Measurements from ENCODE around the gene MAPKAPK3. TPM values are rescaled to one million over a fixed set of nuclear protein-coding genes. Genes with fewer than 3 reads are reported as not detected.
A peak's percentile ranks its signal among the peaks of the same experiment; 100 is the strongest.

MAPKAPK3 gene
- total and polyA plus RNA-seq, 2 of the 8 experiments (the other 6 are each of a cell fraction or from before 2014, with no cell fraction given), result 65.4 to 99.8 TPM

GRCh38 chr3:50611464-50612233 is 5.3 kb upstream of the MAPKAPK3 start, which contains the start of gene CISH:
Gene CISH, minus strand, starts transcription at chr3:50611774. Its CDS starts 124 bp downstream, at chr3:50611650.
- H4K91ac ChIP-seq (replicated peaks; ENCODE audit: insufficient read length, low read length), result no peak within 1 kb of the TSS
- H2AK5ac ChIP-seq (ENCODE audit: low read depth, low read length), result no peak within 1 kb of the TSS
- H3K79me2 ChIP-seq (ENCODE audit: control insufficient read depth in 1 of 2, insufficient read depth in 2 of 2, low read length in 2 of 2), result no peaks in the 10 kb centered on the region
- ChIA-PET CTCF (ENCODE audit: partially characterized antibody) (interaction anchor here (0.6 to 50.4 kb wide), 8 partner anchors 10 to 777 kb away, joined by 3 to 1262 read pairs (median 5); partner anchors contain the start of genes C3orf18, DOCK3 and HEMK1), POLR2A (ENCODE audit: partially characterized antibody) (interaction anchor here (0.6 to 2.1 kb wide), 5 partner anchors 13 to 96 kb away, joined by 3 to 7 read pairs (median 4); partner anchors contain the start of genes DOCK3 and HEMK1)
- peaks cover 0 to 15% of the 10 kb centered on the region in 2 experiments for H4K20me1 ChIP-seq (replicated peaks in 1 of 2; ENCODE audit: control insufficient read depth in 1 of 2, insufficient read depth in 2 of 2, low read length in 2 of 2)
- peaks cover 0 to 14% (median 5%) of the 10 kb centered on the region in 4 experiments; a peak in 5 of 7 replicates for H3K4me1 ChIP-seq (replicated peaks in 1 of 4; ENCODE audit: control insufficient read depth in 3 of 4, insufficient read depth in 4 of 4, low read length in 3 of 4)
- H2BK5ac ChIP-seq (ENCODE audit: low read depth, low read length), result no peak within 1 kb of the TSS; the same call in 1 of the 2 replicates
- no peak within 1 kb of the TSS for H3K23ac ChIP-seq (ENCODE audit: insufficient read length)
- peak within 1 kb of the TSS; percentile 35 for H4K5ac ChIP-seq (ENCODE audit: insufficient read length, low read depth, low read length)
- no peak within 1 kb of the TSS for H3K14ac ChIP-seq (ENCODE audit: insufficient read length)
- peak within 1 kb of the TSS; percentile 17 for H3K56ac ChIP-seq (replicated peaks; ENCODE audit: insufficient read length, low read depth, low read length)
- H3K4me3 ChIP-seq (ENCODE audit: extremely low read depth in 1 of 4, insufficient read depth in 2 of 4, low read depth in 3 of 4, low read length in 4 of 4), result peak within 1 kb of the TSS; percentile 39 to 70 (median 50)
- H3K23me2 ChIP-seq (ENCODE audit: low read depth, low read length), result peaks cover 9% of the 10 kb centered on the region; the same call in 1 of the 2 replicates
- H3K27ac ChIP-seq (ENCODE audit: low read depth, low read length), result no peak within 1 kb of the TSS
- peak within 1 kb of the TSS; percentile 68 to 82 for H3K4me2 ChIP-seq (ENCODE audit: insufficient read depth in 1 of 2, low read depth in 2 of 2, low read length in 2 of 2)
- H3K18ac ChIP-seq (ENCODE audit: extremely low read depth, low read length), result peak within 1 kb of the TSS; percentile 60
- H2BK15ac ChIP-seq (ENCODE audit: low read length), result no peak within 1 kb of the TSS
- 1% methylated on average over 46 of the region's 75 CpGs; no CpG with 5 or more reads in 1 of the 2 experiments for WGBS, 2 experiments (ENCODE audit: extremely low coverage in 1 of 2, insufficient coverage in 1 of 2, insufficient read length in 1 of 2, insufficient replicate concordance in 2 of 2, low coverage in 1 of 2, low lambda C conversion rate in 2 of 2, missing lambda C conversion rate in 1 of 2)
- no peak within 1 kb of the TSS for H3K4ac ChIP-seq (replicated peaks; ENCODE audit: insufficient read length, low read depth, low read length)
- no peak within 1 kb of the TSS for H2BK120ac ChIP-seq (replicated peaks; ENCODE audit: low read depth, low read length)
- H3K9ac ChIP-seq (replicated peaks in 1 of 4; ENCODE audit: extremely low read depth in 1 of 4, low read depth in 3 of 4, low read length in 3 of 4), result peak within 1 kb of the TSS in 3 of 4 experiments; percentile 24 to 54 (median 53); a peak in 5 of 7 replicates
- H2BK12ac ChIP-seq (ENCODE audit: low read depth, low read length), result peak within 1 kb of the TSS; percentile 75; the same call in 1 of the 2 replicates
- no peaks in the 10 kb centered on the region for H3K9me3 ChIP-seq (ENCODE audit: insufficient read depth in 2 of 2, low read depth in 1 of 2, low read length in 1 of 2)
- DNase-seq (ENCODE audit: low read depth in 1 of 2, low spot score in 2 of 2) (peak; percentile 84 to 97), FAIRE-seq (peak; percentile 63)
- H4K8ac ChIP-seq (ENCODE audit: extremely low read depth, insufficient read depth, low read length), result peak within 1 kb of the TSS; percentile 77; the same call in 1 of the 2 replicates
- no peak within 1 kb of the TSS for H2BK20ac ChIP-seq (ENCODE audit: low read length)
- H3K36me3 ChIP-seq (ENCODE audit: control insufficient read depth in 2 of 4, insufficient read depth in 4 of 4, low read length in 3 of 4), result no peaks in the 10 kb centered on the region
- no peaks in the 10 kb centered on the region for H3K79me1 ChIP-seq (ENCODE audit: low read depth, low read length)
- H2AFZ ChIP-seq (ENCODE audit: low read length), result no peak within 1 kb of the TSS
- H3K27me3 ChIP-seq (replicated peaks in 1 of 4; ENCODE audit: control insufficient read depth in 3 of 4, extremely low read depth in 1 of 4, insufficient read depth in 3 of 4, low read length in 3 of 4), result peaks cover 12 to 39% (median 32%) of the 10 kb centered on the region in 4 experiments; a peak in 6 of 7 replicates
- TF ChIP-seq JUND (IDR thresholded peaks at IDR 0.05; ENCODE audit: low read length) (no peak), CHD2 (IDR thresholded peaks at IDR 0.05; ENCODE audit: low read length) (no peak), BRCA1 (IDR thresholded peaks at IDR 0.05; ENCODE audit: low read depth, low read length) (no peak), SIN3A (conservative IDR thresholded peaks at IDR 0.05 in 1 of 2, IDR thresholded peaks at IDR 0.05 in 1 of 2; ENCODE audit: low read depth in 1 of 2, low read length in 2 of 2) (peak; percentile 49 to 63; a peak in 1 of 4 replicates), RFX5 (IDR thresholded peaks at IDR 0.05; ENCODE audit: borderline replicate concordance, low read depth, low read length) (no peak), KDM4A (IDR thresholded peaks at IDR 0.05; ENCODE audit: low read depth, low read length, severe bottlenecking) (peak; percentile 87), E2F6 (IDR thresholded peaks at IDR 0.05) (peak; percentile 95)
